GM23338 (cell line): ENCODE data around the gene EPHA3. TPM values are rescaled to one million over a fixed set of nuclear protein-coding genes. Genes with fewer than 3 reads are reported as not detected.

ENCODE experiments used
- ATAC-seq: fragments of 200-7000 bp; cut with Tn5 transposase; 3 replicates; pipeline ENCODE4 v1.9.1; 2020
- DNase-seq: peaks from one replicate; pipeline ENCODE4 v3.0.0-alpha.2; 2015; ENCODE audit warnings: low spot score
- H2AFZ ChIP-seq: fragments of 200-600 bp; sonication (generic); 2 replicates; pipeline ENCODE4 v1.8.0; 2016; ENCODE audit warnings: antibody characterized with exemption, mild to moderate bottlenecking, moderate library complexity
- H3F3A ChIP-seq: fragments of 200-600 bp; sonication (generic); replicated peaks from 2 replicates; pipeline ENCODE4 v1.8.0; 2017; ENCODE audit warnings: antibody characterized with exemption, mixed run types, low read depth
- H3K27ac ChIP-seq: fragments of 200-600 bp; sonication (generic); 2 replicates; pipeline ENCODE4 v1.6.1; 2016; ENCODE audit warnings: low read depth
- H3K27me3 ChIP-seq: fragments of 200-600 bp; sonication (generic); 2 replicates; pipeline ENCODE4 v1.8.0; 2016; ENCODE audit warnings: mild to moderate bottlenecking, mixed run types, moderate library complexity; ENCODE audit not compliant: insufficient read depth
- H3K36me3 ChIP-seq: fragments of 200-600 bp; sonication (generic); 2 replicates; pipeline ENCODE4 v1.8.0; 2016; ENCODE audit warnings: mild to moderate bottlenecking; ENCODE audit not compliant: insufficient read depth
- H3K4me1 ChIP-seq: fragments of 200-600 bp; sonication (generic); 2 replicates; pipeline ENCODE4 v1.8.0; 2016; ENCODE audit warnings: mild to moderate bottlenecking, moderate library complexity; ENCODE audit not compliant: insufficient read depth
- H3K4me2 ChIP-seq: fragments of 200-600 bp; sonication (generic); 2 replicates; pipeline ENCODE4 v1.7.1; 2017; ENCODE audit warnings: mixed run types
- H3K4me3 ChIP-seq: fragments of 200-600 bp; sonication (generic); 2 replicates; pipeline ENCODE4 v1.6.1; 2016; ENCODE audit warnings: mixed run types
- H3K79me2 ChIP-seq: fragments of 200-600 bp; sonication (generic); replicated peaks from 2 replicates; pipeline ENCODE4 v1.8.0; 2017; ENCODE audit warnings: mild to moderate bottlenecking; ENCODE audit not compliant: insufficient read depth
- H3K9me2 ChIP-seq: fragments of 200-600 bp; sonication (generic); 2 replicates; pipeline ENCODE4 v1.8.0; 2017; ENCODE audit not compliant: insufficient read depth
- H4K20me1 ChIP-seq: fragments of 200-600 bp; sonication (generic); replicated peaks from 2 replicates; pipeline ENCODE4 v1.8.0; 2017; ENCODE audit warnings: mild to moderate bottlenecking; ENCODE audit not compliant: insufficient read depth
- H3K27ac Mint-ChIP-seq: 2 replicates; pipeline ENCODE4 v1.8.0; 2020; ENCODE audit warnings: inconsistent platforms, mild to moderate bottlenecking, moderate library complexity, mixed read lengths
- H3K27me3 Mint-ChIP-seq: 3 replicates; pipeline ENCODE4 v1.8.0; 2022; ENCODE audit warnings: low read depth, mild to moderate bottlenecking, moderate library complexity, mixed read lengths, inconsistent platforms; ENCODE audit not compliant: insufficient read depth, poor library complexity
- H3K36me3 Mint-ChIP-seq: 3 replicates; pipeline ENCODE4 v1.8.0; 2021; ENCODE audit warnings: low read depth, mild to moderate bottlenecking, inconsistent platforms, moderate library complexity, mixed read lengths
- H3K4me1 Mint-ChIP-seq: 3 replicates; pipeline ENCODE4 v1.8.0; 2020; ENCODE audit warnings: mild to moderate bottlenecking, inconsistent platforms, mixed read lengths
- H3K4me3 Mint-ChIP-seq: 3 replicates; pipeline ENCODE4 v1.8.0; 2021; ENCODE audit warnings: moderate library complexity, mild to moderate bottlenecking, inconsistent platforms, mixed read lengths
- H3K9me3 Mint-ChIP-seq: 3 replicates; pipeline ENCODE4 v1.8.0; 2020; ENCODE audit warnings: moderate library complexity, mild to moderate bottlenecking, inconsistent platforms, mixed read lengths
- CREB1 ChIP-seq: fragments of 250-450 bp; sonication (Bioruptor Pico); IDR thresholded peaks from 2 replicates; pipeline ENCODE4 v1.5.0; 2020; ENCODE audit warnings: low read depth, mild to moderate bottlenecking, moderate library complexity
- EZH2 ChIP-seq: fragments of 200-600 bp; sonication (generic); IDR thresholded peaks from one replicate; pipeline ENCODE4 v1.8.0; 2017; ENCODE audit warnings: antibody characterized with exemption, mild to moderate bottlenecking, low read depth; ENCODE audit not compliant: unreplicated experiment
- EZH2phosphoT487 ChIP-seq: fragments of 200-600 bp; sonication (generic); IDR thresholded peaks from one replicate; pipeline ENCODE4 v1.8.1; 2018; ENCODE audit warnings: antibody characterized with exemption; ENCODE audit not compliant: unreplicated experiment
- JUNB ChIP-seq: IDR thresholded peaks from one replicate; pipeline ENCODE4 v1.6.1; 2016; ENCODE audit warnings: antibody characterized with exemption; ENCODE audit not compliant: unreplicated experiment
- NANOG ChIP-seq: IDR thresholded peaks from 2 replicates; pipeline ENCODE4 v1.6.1; 2016; ENCODE audit warnings: antibody characterized with exemption, borderline replicate concordance
- POLR2AphosphoS5 ChIP-seq: IDR thresholded peaks from 2 replicates; pipeline ENCODE4 v1.6.1; 2016; ENCODE audit warnings: antibody characterized with exemption, low read depth
- STAT1 ChIP-seq: IDR thresholded peaks from one replicate; pipeline ENCODE4 v1.6.1; 2016; ENCODE audit warnings: antibody characterized with exemption; ENCODE audit not compliant: unreplicated experiment
- ZNF114 ChIP-seq: fragments of 250-450 bp; sonication (Bioruptor Pico); IDR thresholded peaks from 2 replicates; pipeline ENCODE4 v1.5.0; 2020; ENCODE audit warnings: mild to moderate bottlenecking, moderate library complexity
- ZNF331 ChIP-seq: fragments of 250-450 bp; sonication (Bioruptor Pico); IDR thresholded peaks from 2 replicates; pipeline ENCODE4 v1.5.0; 2020; ENCODE audit warnings: low read depth, mild to moderate bottlenecking, moderate library complexity
- polyA plus RNA-seq: library from polyadenylated mRNA; unstranded; fragments of >200 nt; fragmentation: Nextera tagmentation; extraction: Ambion mirVana; gene quantifications from 2 replicates; pipeline ENCODE4 v1.2.1, GENCODE V29; 2016
- total RNA-seq: library from RNA; depleted of rRNA; stranded (reverse); fragments of >200 nt; shearing (Covaris generic); gene quantifications from 2 replicates; pipeline ENCODE4 v1.2.3, GENCODE V29; 2014
- TF ChIP-seq, protein P1 (sequence below): IDR thresholded peaks from one replicate; pipeline ENCODE4 v1.6.1; 2018; ENCODE audit warnings: antibody characterized with exemption; ENCODE audit not compliant: unreplicated experiment
- TF ChIP-seq, protein P2 (sequence below): IDR thresholded peaks from 2 replicates; pipeline ENCODE4 v1.6.1; 2016; ENCODE audit warnings: antibody characterized with exemption
- TF ChIP-seq, protein P3 (sequence below), 2 experiments: fragments of 200-600 bp in 1 of 2; sonication (generic) in 1 of 2; conservative IDR thresholded peaks; 2 replicates each; pipeline versions ENCODE4 v1.5.1 to v1.6.1; 2016 to 2017; ENCODE audit warnings: antibody characterized with exemption in 2 of 2, low read depth in 2 of 2, mild to moderate bottlenecking in 2 of 2, moderate library complexity in 1 of 2

Gene EPHA3
- total and polyA plus RNA-seq, 2 experiments from 2014 or later, result 0.05 to 0.21 TPM

DNA sequence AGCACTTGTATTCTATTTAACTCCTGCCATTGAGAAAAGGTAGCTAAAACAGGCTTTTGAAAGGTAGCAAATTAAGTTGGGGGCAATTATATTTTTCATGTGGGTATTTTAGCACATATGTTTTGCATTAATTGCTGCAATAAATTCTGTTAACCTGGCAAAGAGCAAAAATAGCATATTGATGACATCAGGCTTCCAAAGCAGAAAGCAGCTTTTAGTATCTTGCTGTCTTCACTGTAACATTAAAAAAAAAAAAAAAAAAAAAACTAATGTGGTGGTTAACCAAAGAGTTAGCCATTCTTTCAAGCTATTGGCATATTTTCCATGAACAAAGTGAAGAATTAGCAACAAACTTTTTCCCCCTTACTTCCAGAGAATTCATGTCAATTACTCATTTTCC lies 9.1 kb downstream of the EPHA3 start (continued):
- TF ChIP-seq, protein P1, sequence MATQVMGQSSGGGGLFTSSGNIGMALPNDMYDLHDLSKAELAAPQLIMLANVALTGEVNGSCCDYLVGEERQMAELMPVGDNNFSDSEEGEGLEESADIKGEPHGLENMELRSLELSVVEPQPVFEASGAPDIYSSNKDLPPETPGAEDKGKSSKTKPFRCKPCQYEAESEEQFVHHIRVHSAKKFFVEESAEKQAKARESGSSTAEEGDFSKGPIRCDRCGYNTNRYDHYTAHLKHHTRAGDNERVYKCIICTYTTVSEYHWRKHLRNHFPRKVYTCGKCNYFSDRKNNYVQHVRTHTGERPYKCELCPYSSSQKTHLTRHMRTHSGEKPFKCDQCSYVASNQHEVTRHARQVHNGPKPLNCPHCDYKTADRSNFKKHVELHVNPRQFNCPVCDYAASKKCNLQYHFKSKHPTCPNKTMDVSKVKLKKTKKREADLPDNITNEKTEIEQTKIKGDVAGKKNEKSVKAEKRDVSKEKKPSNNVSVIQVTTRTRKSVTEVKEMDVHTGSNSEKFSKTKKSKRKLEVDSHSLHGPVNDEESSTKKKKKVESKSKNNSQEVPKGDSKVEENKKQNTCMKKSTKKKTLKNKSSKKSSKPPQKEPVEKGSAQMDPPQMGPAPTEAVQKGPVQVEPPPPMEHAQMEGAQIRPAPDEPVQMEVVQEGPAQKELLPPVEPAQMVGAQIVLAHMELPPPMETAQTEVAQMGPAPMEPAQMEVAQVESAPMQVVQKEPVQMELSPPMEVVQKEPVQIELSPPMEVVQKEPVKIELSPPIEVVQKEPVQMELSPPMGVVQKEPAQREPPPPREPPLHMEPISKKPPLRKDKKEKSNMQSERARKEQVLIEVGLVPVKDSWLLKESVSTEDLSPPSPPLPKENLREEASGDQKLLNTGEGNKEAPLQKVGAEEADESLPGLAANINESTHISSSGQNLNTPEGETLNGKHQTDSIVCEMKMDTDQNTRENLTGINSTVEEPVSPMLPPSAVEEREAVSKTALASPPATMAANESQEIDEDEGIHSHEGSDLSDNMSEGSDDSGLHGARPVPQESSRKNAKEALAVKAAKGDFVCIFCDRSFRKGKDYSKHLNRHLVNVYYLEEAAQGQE, result no peak
- TF ChIP-seq NANOG (no peak), EZH2phosphoT487 (no peak)

DNA sequence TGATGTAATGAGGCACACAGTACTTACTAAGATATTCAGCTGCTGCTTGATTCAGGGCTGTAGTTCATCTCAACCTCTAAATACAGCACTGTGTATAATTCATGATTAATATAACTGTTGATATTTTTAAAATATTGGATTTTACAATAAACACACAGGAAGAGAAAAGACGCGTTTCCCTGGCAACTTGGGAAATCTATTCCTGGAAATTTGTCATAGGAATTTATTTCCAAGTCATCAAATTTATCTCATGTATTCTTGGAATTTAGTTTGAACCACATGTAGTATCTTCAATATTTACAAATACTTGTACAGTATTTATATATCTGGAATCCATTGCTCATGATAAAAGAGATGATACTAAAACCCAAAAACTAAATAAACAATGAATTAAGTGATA lies 30.6 kb downstream of the EPHA3 start:
- no peak for DNase-seq
- Histone ChIP-seq H3K27ac (no peak overlapping the region), H3K79me2 (no peaks in the 10 kb centered on the region), H3K27me3 (no peaks in the 10 kb centered on the region), H4K20me1 (no peaks in the 10 kb centered on the region), H3K36me3 (no peaks in the 10 kb centered on the region), H3K9me2 (no peaks in the 10 kb centered on the region), H2AFZ (no peak overlapping the region), H3K4me1 (0 out of 2 replicates have a peak, but pooled peaks cover 2% of the 10 kb centered on the region), H3F3A (no peaks in the 10 kb centered on the region), H3K4me2 (no peak overlapping the region), H3K4me3 (no peak overlapping the region)
- Mint-ChIP-seq H3K4me1 (peaks cover 4% of the 10 kb centered on the region; the same call in 2 of the 3 replicates), H3K4me3 (no peak overlapping the region), H3K36me3 (no peaks in the 10 kb centered on the region; the same call in 2 of the 3 replicates), H3K27ac (no peak overlapping the region), H3K27me3 (no peaks in the 10 kb centered on the region), H3K9me3 (peaks cover 2% of the 10 kb centered on the region; the same call in 1 of the 3 replicates)
- ATAC-seq, result no peak
- TF ChIP-seq CREB1, result no peak
- TF ChIP-seq EZH2, result no peak
- TF ChIP-seq, protein P2, sequence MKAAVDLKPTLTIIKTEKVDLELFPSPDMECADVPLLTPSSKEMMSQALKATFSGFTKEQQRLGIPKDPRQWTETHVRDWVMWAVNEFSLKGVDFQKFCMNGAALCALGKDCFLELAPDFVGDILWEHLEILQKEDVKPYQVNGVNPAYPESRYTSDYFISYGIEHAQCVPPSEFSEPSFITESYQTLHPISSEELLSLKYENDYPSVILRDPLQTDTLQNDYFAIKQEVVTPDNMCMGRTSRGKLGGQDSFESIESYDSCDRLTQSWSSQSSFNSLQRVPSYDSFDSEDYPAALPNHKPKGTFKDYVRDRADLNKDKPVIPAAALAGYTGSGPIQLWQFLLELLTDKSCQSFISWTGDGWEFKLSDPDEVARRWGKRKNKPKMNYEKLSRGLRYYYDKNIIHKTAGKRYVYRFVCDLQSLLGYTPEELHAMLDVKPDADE, result no peak
- TF ChIP-seq ZNF114, result no peak
- no peak for TF ChIP-seq JUNB
- no peak for TF ChIP-seq ZNF331
- TF ChIP-seq STAT1, result no peak
- TF ChIP-seq, protein P1, result no peak
- TF ChIP-seq, protein P3, sequence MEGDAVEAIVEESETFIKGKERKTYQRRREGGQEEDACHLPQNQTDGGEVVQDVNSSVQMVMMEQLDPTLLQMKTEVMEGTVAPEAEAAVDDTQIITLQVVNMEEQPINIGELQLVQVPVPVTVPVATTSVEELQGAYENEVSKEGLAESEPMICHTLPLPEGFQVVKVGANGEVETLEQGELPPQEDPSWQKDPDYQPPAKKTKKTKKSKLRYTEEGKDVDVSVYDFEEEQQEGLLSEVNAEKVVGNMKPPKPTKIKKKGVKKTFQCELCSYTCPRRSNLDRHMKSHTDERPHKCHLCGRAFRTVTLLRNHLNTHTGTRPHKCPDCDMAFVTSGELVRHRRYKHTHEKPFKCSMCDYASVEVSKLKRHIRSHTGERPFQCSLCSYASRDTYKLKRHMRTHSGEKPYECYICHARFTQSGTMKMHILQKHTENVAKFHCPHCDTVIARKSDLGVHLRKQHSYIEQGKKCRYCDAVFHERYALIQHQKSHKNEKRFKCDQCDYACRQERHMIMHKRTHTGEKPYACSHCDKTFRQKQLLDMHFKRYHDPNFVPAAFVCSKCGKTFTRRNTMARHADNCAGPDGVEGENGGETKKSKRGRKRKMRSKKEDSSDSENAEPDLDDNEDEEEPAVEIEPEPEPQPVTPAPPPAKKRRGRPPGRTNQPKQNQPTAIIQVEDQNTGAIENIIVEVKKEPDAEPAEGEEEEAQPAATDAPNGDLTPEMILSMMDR (conservative IDR thresholded peaks at IDR 0.05; ENCODE audit: low read depth in 2 of 2), result no peak
- TF ChIP-seq POLR2AphosphoS5, result no peak
- no peak for TF ChIP-seq EZH2phosphoT487
